ENCODE results near the gene GTF2H1. TPM values are rescaled to one million over a fixed set of nuclear protein-coding genes. Genes with fewer than 3 reads are reported as not detected.

GTF2H1 gene
- total and polyA plus RNA-seq, 2 donors (not counting 1 experiment from before 2014, with no cell fraction given): 43.7 to 71.9 TPM

GRCh38 chr11:18332891-18333290, 10.5 kb downstream of the GTF2H1 start:
- peaks cover 22 to 42% of the 10 kb centered on the region in 2 donors for H3K4me1 ChIP-seq (ENCODE audit: control insufficient read depth in 2 of 2, insufficient read depth in 2 of 2, low read length in 2 of 2)
- no peak overlapping the region for H3K4me3 Mint-ChIP-seq
- no peak overlapping the region for H2AFZ ChIP-seq (ENCODE audit: insufficient read depth, low read depth, low read length, poor library complexity, severe bottlenecking)
- H3K4me2 ChIP-seq (replicated peaks; ENCODE audit: low read depth, low read length, poor library complexity, severe bottlenecking): peak overlapping the region; percentile 66
- POLR2A ChIA-PET: no interaction called here
- CTCF ChIA-PET: no interaction called here
- H3K9me3 Mint-ChIP-seq (ENCODE audit: insufficient read depth): no peaks in the 10 kb centered on the region
- peak overlapping the region in 1 of 2 donors; percentile 59 for H3K27ac ChIP-seq (ENCODE audit: low read length in 2 of 2)
- no peak for ATAC-seq (ENCODE audit: low read depth)
- H3K27me3 ChIP-seq (replicated peaks in 1 of 4; ENCODE audit: control extremely low read depth in 1 of 4, control insufficient read depth in 3 of 4, insufficient read depth in 4 of 4, low read length in 3 of 4): no peaks in the 10 kb centered on the region
- no peaks in the 10 kb centered on the region for H3K27me3 Mint-ChIP-seq
- no peak overlapping the region for H3K27ac Mint-ChIP-seq
- peaks cover 16 to 56% of the 10 kb centered on the region in 2 experiments for H3K36me3 ChIP-seq (replicated peaks in 1 of 2; ENCODE audit: control extremely low read depth in 1 of 2, control insufficient read depth in 1 of 2, extremely low read depth in 1 of 2, insufficient read depth in 2 of 2, low read length in 1 of 2)
- H3K4me1 Mint-ChIP-seq: peaks cover 46% of the 10 kb centered on the region
- no peak for DNase-seq
- peak overlapping the region; percentile 42 for H3K9ac ChIP-seq (ENCODE audit: low read length)
- no peak overlapping the region for H3K4me3 ChIP-seq (ENCODE audit: control extremely low read depth in 1 of 5, extremely low read depth in 1 of 5, insufficient read depth in 1 of 5, low read depth in 2 of 5, low read length in 4 of 5)
- no CpG with 5 or more reads among the region's 3 CpGs for whole genome bisulfite sequencing (ENCODE audit: insufficient coverage)
- H3K9me3 ChIP-seq (ENCODE audit: control extremely low read depth in 1 of 3, control insufficient read depth in 2 of 3, insufficient read depth in 1 of 3, low read length in 2 of 3): no peaks in the 10 kb centered on the region
- H3K79me2 ChIP-seq (ENCODE audit: control insufficient read depth, insufficient read depth, low read length): peaks cover 53% of the 10 kb centered on the region
- intact Hi-C loops (cut with micrococcal nuclease): no loop called here
- TF ChIP-seq CTCF (IDR thresholded peaks at IDR 0.05) (no peak), EZH2 (IDR thresholded peaks at IDR 0.05; ENCODE audit: borderline replicate concordance, insufficient read depth, low read depth, low read length, poor library complexity, severe bottlenecking) (no peak)
- H4K20me1 ChIP-seq (ENCODE audit: control insufficient read depth, insufficient read depth, low read length, poor library complexity, severe bottlenecking): no peaks in the 10 kb centered on the region

DNA sequence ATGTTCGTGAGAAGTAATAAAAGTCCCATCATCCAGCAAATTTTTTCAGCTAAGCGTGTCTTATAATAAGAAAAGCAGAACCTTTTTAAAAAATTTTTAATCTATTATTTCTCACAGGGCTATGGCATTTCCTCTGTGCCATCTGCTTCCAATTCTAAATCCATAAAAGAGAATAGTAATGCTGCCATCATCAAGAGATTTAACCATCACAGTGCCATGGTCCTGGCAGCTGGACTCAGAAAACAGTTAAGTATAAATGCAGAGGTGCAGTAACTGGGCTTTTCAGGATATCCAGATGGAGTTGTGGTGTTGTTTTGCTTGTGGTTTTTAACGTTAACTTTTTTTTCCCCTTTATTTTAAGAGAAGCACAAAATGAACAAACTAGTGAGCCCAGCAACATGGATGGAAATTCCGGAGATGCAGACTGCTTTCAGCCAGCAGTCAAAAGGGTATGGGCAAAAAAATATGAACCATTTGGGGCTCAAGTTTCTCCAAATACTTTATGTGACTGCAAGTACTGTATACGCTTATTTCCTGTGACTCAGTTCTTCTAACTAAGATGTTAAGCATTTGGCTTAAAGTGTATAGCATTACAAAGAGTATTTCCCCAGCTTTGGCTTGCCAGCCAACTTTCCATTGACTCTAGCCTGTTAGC, 25.2 kb downstream of the GTF2H1 start:
- intact Hi-C loops (cut with micrococcal nuclease): no loop called here
- H3K27me3 Mint-ChIP-seq: no peaks in the 10 kb centered on the region
- ATAC-seq (ENCODE audit: low read depth) (no peak), DNase-seq (no peak)
- H3K4me2 ChIP-seq (replicated peaks; ENCODE audit: low read depth, low read length, poor library complexity, severe bottlenecking): no peak overlapping the region
- TF ChIP-seq CTCF (IDR thresholded peaks at IDR 0.05): no peak
- H3K27ac ChIP-seq (ENCODE audit: low read length in 2 of 2): no peak overlapping the region
- H3K27ac Mint-ChIP-seq: no peak overlapping the region
- H2AFZ ChIP-seq (ENCODE audit: insufficient read depth, low read depth, low read length, poor library complexity, severe bottlenecking): no peak overlapping the region
- H3K79me2 ChIP-seq (ENCODE audit: control insufficient read depth, insufficient read depth, low read length): no peaks in the 10 kb centered on the region
- no peaks in the 10 kb centered on the region for H3K4me1 Mint-ChIP-seq
- no peaks in the 10 kb centered on the region for H3K9me3 Mint-ChIP-seq (ENCODE audit: insufficient read depth)
- no peak overlapping the region for H3K4me3 Mint-ChIP-seq
- H3K4me3 ChIP-seq (ENCODE audit: control extremely low read depth in 1 of 5, extremely low read depth in 1 of 5, insufficient read depth in 1 of 5, low read depth in 2 of 5, low read length in 4 of 5): no peak overlapping the region
- H3K36me3 ChIP-seq (replicated peaks in 1 of 2; ENCODE audit: control extremely low read depth in 1 of 2, control insufficient read depth in 1 of 2, extremely low read depth in 1 of 2, insufficient read depth in 2 of 2, low read length in 1 of 2): peaks cover 10 to 42% of the 10 kb centered on the region in 2 experiments
- ChIA-PET POLR2A (no interaction called here), CTCF (no interaction called here)
- H3K9ac ChIP-seq (ENCODE audit: low read length): no peak overlapping the region
- H3K27me3 ChIP-seq (replicated peaks in 1 of 4; ENCODE audit: control extremely low read depth in 1 of 4, control insufficient read depth in 3 of 4, insufficient read depth in 4 of 4, low read length in 3 of 4): no peaks in the 10 kb centered on the region
- WGBS (ENCODE audit: insufficient coverage): 100% methylated on average over 1 of the region's 5 CpGs
- no peaks in the 10 kb centered on the region for H3K4me1 ChIP-seq (ENCODE audit: control insufficient read depth in 2 of 2, insufficient read depth in 2 of 2, low read length in 2 of 2)
- no peaks in the 10 kb centered on the region for H4K20me1 ChIP-seq (ENCODE audit: control insufficient read depth, insufficient read depth, low read length, poor library complexity, severe bottlenecking)
- H3K9me3 ChIP-seq (ENCODE audit: control extremely low read depth in 1 of 3, control insufficient read depth in 2 of 3, insufficient read depth in 1 of 3, low read length in 2 of 3): no peaks in the 10 kb centered on the region
